Measurements from ENCODE around the gene GUCD1. TPM values are rescaled to one million over a fixed set of nuclear protein-coding genes. Genes with fewer than 3 reads are reported as not detected.

Gene GUCD1
- total RNA-seq, 1 experiment from 2014 or later = 87.4 TPM

GRCh38 chr22:24559471-24559870 is 4.5 kb upstream of the GUCD1 start:
- H3K27ac Mint-ChIP-seq = no peak overlapping the region
- H3T11ph ChIP-seq (ENCODE audit: low read length) = no peak overlapping the region
- WGBS (ENCODE audit: extremely low coverage, insufficient read length, low lambda C conversion rate) = no CpG with 5 or more reads among the region's 4 CpGs
- H2BK5ac ChIP-seq (ENCODE audit: insufficient read length, low read length) = no peak overlapping the region
- H3K14ac ChIP-seq (ENCODE audit: insufficient read depth, low read length) = no peak overlapping the region
- no peaks in the 10 kb centered on the region for H3K9me3 ChIP-seq (ENCODE audit: control insufficient read depth, low read depth, low read length)
- no peak overlapping the region for H4K91ac ChIP-seq (ENCODE audit: insufficient read length, low read depth, low read length)
- no peaks in the 10 kb centered on the region for H3K27me3 ChIP-seq (ENCODE audit: insufficient read depth, low read length)
- H3K4me2 ChIP-seq (ENCODE audit: insufficient read depth, insufficient read length, low read length) = no peak overlapping the region
- H2BK20ac ChIP-seq (ENCODE audit: low read depth, low read length, poor library complexity, severe bottlenecking) = no peak overlapping the region
- H3K23ac ChIP-seq (ENCODE audit: insufficient read length, low read depth, low read length) = no peak overlapping the region
- peaks cover 7 to 13% of the 10 kb centered on the region in 2 experiments for H3K4me1 Mint-ChIP-seq
- H3K56ac ChIP-seq (ENCODE audit: insufficient read length, low read depth, low read length) = no peak overlapping the region
- peaks cover 12% of the 10 kb centered on the region for H3K23me2 ChIP-seq (ENCODE audit: insufficient read length, low read depth, low read length, poor library complexity, severe bottlenecking)
- peaks cover 3% of the 10 kb centered on the region; the same call in 1 of the 2 replicates for H3K4me1 ChIP-seq (ENCODE audit: insufficient read depth, low read length)
- H3K4me3 Mint-ChIP-seq = no peak overlapping the region
- H3K27me3 Mint-ChIP-seq (ENCODE audit: low read depth) = no peaks in the 10 kb centered on the region
- H3K9me3 Mint-ChIP-seq = peaks cover 2% of the 10 kb centered on the region in 2 experiments; a peak in 3 of 5 replicates
- H3K27ac ChIP-seq (ENCODE audit: insufficient read length, low read depth, low read length) = no peak overlapping the region
- H3K79me2 ChIP-seq (ENCODE audit: insufficient read depth, low read length) = peaks cover 59% of the 10 kb centered on the region; the same call in 1 of the 2 replicates
- H3K79me1 ChIP-seq (ENCODE audit: insufficient read depth, low read depth, low read length, poor library complexity, severe bottlenecking) = peaks cover 4% of the 10 kb centered on the region
- no peak overlapping the region for H2BK120ac ChIP-seq (ENCODE audit: low read depth, low read length, poor library complexity, severe bottlenecking)
- TF ChIP-seq CTCF (conservative IDR thresholded peaks at IDR 0.05) = no peak
- no peak overlapping the region for H2AK5ac ChIP-seq (ENCODE audit: insufficient read length, low read length)
- no peak overlapping the region for H3K9ac ChIP-seq (ENCODE audit: extremely low read depth, insufficient read length, low read length)
- no peak overlapping the region for H2BK15ac ChIP-seq (ENCODE audit: low read depth, low read length)
- H4K8ac ChIP-seq (replicated peaks; ENCODE audit: insufficient read length, low read depth, low read length) = no peak overlapping the region
- no peak for DNase-seq
- H2BK12ac ChIP-seq (ENCODE audit: insufficient read length, low read depth, low read length) = no peak overlapping the region
- peaks cover 40 to 59% (median 56%) of the 10 kb centered on the region in 3 experiments for H3K36me3 Mint-ChIP-seq (ENCODE audit: insufficient read depth in 1 of 3, low read depth in 3 of 3)
- no peak overlapping the region for H2AFZ ChIP-seq (ENCODE audit: low read length)
- no peak overlapping the region for H3K4ac ChIP-seq (ENCODE audit: low read depth, low read length)
- no peak overlapping the region for H4K5ac ChIP-seq (ENCODE audit: insufficient read length, low read depth, low read length)
- H3K18ac ChIP-seq (ENCODE audit: insufficient read length, low read depth, low read length) = no peak overlapping the region
- H4K20me1 ChIP-seq (ENCODE audit: control insufficient read depth, insufficient read depth, insufficient read length) = peaks cover 2% of the 10 kb centered on the region
